SK-N-SH (cell line): Measurements from ENCODE around the gene ATP1A1. TPM values are rescaled to one million over a fixed set of nuclear protein-coding genes. Genes with fewer than 3 reads are reported as not detected.

ENCODE experiments used
- CTCF ChIA-PET: fragments of 300-600, 350-600 bp; formaldehyde crosslinking; extraction: SDS; loops from one replicate; lab custom pipeline; 2021; lab: Yijun Ruan, JAX
- POLR2A ChIA-PET: fragments of 350-600 bp; sonication (Branson Sonifier 250); formaldehyde crosslinking; extraction: SDS; loops from one replicate; lab custom pipeline; 2020; ENCODE audit warnings: antibody characterized with exemption, inconsistent platforms; lab: Yijun Ruan, JAX
- DNase-seq: peaks from one replicate; pipeline ENCODE4 v3.0.0; 2012
- H2AFZ ChIP-seq: fragments of 200-600 bp; sonication (generic); 2 replicates; pipeline ENCODE4 v1.8.1; 2016; ENCODE audit warnings: antibody characterized with exemption, mild to moderate bottlenecking, low read depth
- H3F3A ChIP-seq: fragments of 200-600 bp; sonication (generic); replicated peaks from 2 replicates; pipeline ENCODE3; 2016; ENCODE audit warnings: antibody characterized with exemption, mild to moderate bottlenecking; ENCODE audit not compliant: insufficient read depth
- H3K27ac ChIP-seq, 2 experiments: fragments of 200-500 bp in 1 of 2; fragments of 200-600 bp in 1 of 2; sonication (Bioruptor generic) in 1 of 2; sonication (generic), shearing (Covaris generic) in 1 of 2; 2 replicates each; pipeline versions ENCODE4 v1.5.1 to v1.6.1; 2014 to 2016; ENCODE audit warnings: low read depth in 2 of 2, inconsistent platforms in 1 of 2, low read length in 1 of 2, mild to moderate bottlenecking in 1 of 2, mixed read lengths in 1 of 2
- H3K27me3 ChIP-seq: fragments of 200-600 bp; sonication (generic), shearing (Covaris generic); 2 replicates; pipeline ENCODE4 v1.6.1; 2016; ENCODE audit warnings: mixed run types; ENCODE audit not compliant: insufficient read depth
- H3K36me3 ChIP-seq, 2 experiments: fragments of 200-500 bp in 1 of 2; fragments of 200-600 bp in 1 of 2; sonication (Bioruptor generic) in 1 of 2; sonication (generic) in 1 of 2; replicated peaks in 1 of 2; 2 replicates each; pipeline versions ENCODE3 to v1.5.1; 2014 to 2016; ENCODE audit warnings: low read length in 1 of 2, mild to moderate bottlenecking in 1 of 2; ENCODE audit not compliant: insufficient read depth in 2 of 2, control insufficient read depth in 1 of 2
- H3K4me1 ChIP-seq, 2 experiments: fragments of 200-500 bp in 1 of 2; fragments of 200-600 bp in 1 of 2; sonication (Bioruptor generic) in 1 of 2; sonication (generic), shearing (Covaris generic) in 1 of 2; 2 replicates each; pipeline versions ENCODE4 v1.5.1 to v1.6.1; 2014 to 2016; ENCODE audit warnings: low read depth in 1 of 2, low read length in 1 of 2, mixed run types in 1 of 2; ENCODE audit not compliant: insufficient read depth in 2 of 2, control insufficient read depth in 1 of 2
- H3K4me2 ChIP-seq: fragments of 200-600 bp; sonication (generic), shearing (Covaris generic); 2 replicates; pipeline ENCODE4 v1.6.1; 2017; ENCODE audit warnings: mixed run types
- H3K4me3 ChIP-seq, 2 experiments: fragments of 200-500 bp in 1 of 2; fragments of 200-600 bp in 1 of 2; sonication (Bioruptor generic) in 1 of 2; sonication (generic), shearing (Covaris generic) in 1 of 2; 2 replicates each; pipeline versions ENCODE4 v1.5.1 to v1.8.1; 2014 to 2016; ENCODE audit warnings: low read depth in 2 of 2, inconsistent platforms in 1 of 2, low read length in 1 of 2, mild to moderate bottlenecking in 1 of 2, mixed read lengths in 1 of 2, moderate library complexity in 1 of 2
- H3K79me2 ChIP-seq: fragments of 200-600 bp; sonication (generic); 2 replicates; pipeline ENCODE4 v1.8.1; 2017; ENCODE audit warnings: mild to moderate bottlenecking; ENCODE audit not compliant: insufficient read depth
- H3K9ac ChIP-seq: fragments of 200-600 bp; sonication (generic); 2 replicates; pipeline ENCODE4 v1.6.1; 2017; ENCODE audit warnings: mixed run types
- H3K9me2 ChIP-seq: fragments of 200-600 bp; sonication (generic); 2 replicates; pipeline ENCODE4 v1.6.1; 2017; ENCODE audit warnings: mixed run types
- H3K9me3 ChIP-seq: fragments of 200-600 bp; sonication (generic); 2 replicates; pipeline ENCODE4 v1.6.1; 2017; ENCODE audit warnings: mixed run types, mild to moderate bottlenecking, moderate library complexity
- H4K20me1 ChIP-seq: fragments of 200-600 bp; sonication (generic); 2 replicates; pipeline ENCODE4 v1.6.1; 2017; ENCODE audit warnings: mild to moderate bottlenecking, mixed run types; ENCODE audit not compliant: insufficient read depth
- FOXM1 ChIP-seq: IDR thresholded peaks from 2 replicates; pipeline ENCODE4 v1.4.0; 2012; ENCODE audit warnings: low read depth, mild to moderate bottlenecking
- GABPA ChIP-seq: IDR thresholded peaks from 2 replicates; pipeline ENCODE4 v1.4.0; 2012; ENCODE audit warnings: low read depth, mild to moderate bottlenecking
- MAX ChIP-seq: IDR thresholded peaks from 2 replicates; pipeline ENCODE4 v1.4.0; 2012; ENCODE audit warnings: low read depth
- MEF2A ChIP-seq: IDR thresholded peaks from 2 replicates; pipeline ENCODE4 v1.4.0; 2012; ENCODE audit warnings: low read depth, borderline replicate concordance
- MXI1 ChIP-seq: IDR thresholded peaks from 2 replicates; pipeline ENCODE4 v1.6.1; 2012; ENCODE audit warnings: mild to moderate bottlenecking, low read depth, low read length, improper control_type of control experiment
- NFIC ChIP-seq: IDR thresholded peaks from 2 replicates; pipeline ENCODE4 v1.4.0; 2012; ENCODE audit warnings: borderline replicate concordance
- NRF1 ChIP-seq: IDR thresholded peaks from 2 replicates; pipeline ENCODE4 v1.6.1; 2012; ENCODE audit warnings: low read depth, mild to moderate bottlenecking, low read length
- RAD21 ChIP-seq: IDR thresholded peaks from 2 replicates; pipeline ENCODE4 v1.6.1; 2012; ENCODE audit warnings: mild to moderate bottlenecking, low read length
- RCOR1 ChIP-seq: fragments of 150-350 bp; IDR thresholded peaks from 2 replicates; pipeline ENCODE4 v1.6.1; 2017; ENCODE audit warnings: antibody characterized with exemption, low read length
- REST ChIP-seq: IDR thresholded peaks from 2 replicates; pipeline ENCODE4 v1.6.1; 2012; ENCODE audit warnings: mild to moderate bottlenecking, low read depth, low read length, moderate library complexity
- USF1 ChIP-seq: IDR thresholded peaks from 2 replicates; pipeline ENCODE4 v1.4.0; 2012; ENCODE audit warnings: low read depth, borderline replicate concordance
- YY1 ChIP-seq: IDR thresholded peaks from 2 replicates; pipeline ENCODE4 v1.4.0; 2012; ENCODE audit warnings: low read depth, mild to moderate bottlenecking
- WGBS: methylation state at CpG from one replicate; pipeline ENCODE4 v1.1.6; 2017; ENCODE audit warnings: low lambda C conversion rate; 5-methylcytosine and 5-hydroxymethylcytosine counted together
- polyA plus RNA-seq, 3 experiments: library from polyadenylated mRNA; depleted of rRNA; stranded (reverse); fragments of >200 nt; gene quantifications; 2 replicates each; pipeline ENCODE4 v1.2.3, GENCODE V29; 2012

ATP1A1 gene
- polyA plus RNA-seq, 1 of the 3 experiments (the other 2 are of a cell fraction), result 233 TPM

- Histone ChIP-seq H3K27ac (peak overlapping the region in 1 of 2 experiments; percentile 98; a peak in 3 of 4 replicates), H3K9me3 (no peaks in the 10 kb centered on the region), H3K4me1 (peaks cover 46 to 61% of the 10 kb centered on the region in 2 experiments), H3K4me3 (no peak overlapping the region), H3K27me3 (no peaks in the 10 kb centered on the region), H3K9me2 (no peaks in the 10 kb centered on the region), H3K4me2 (no peak overlapping the region), H2AFZ (no peak overlapping the region), H3K36me3 (peaks cover 4% of the 10 kb centered on the region in 2 experiments), H3K79me2 (peaks cover 95% of the 10 kb centered on the region), H3K9ac (peak overlapping the region; percentile 84; the same call in 1 of the 2 replicates), H4K20me1 (peaks cover 41% of the 10 kb centered on the region), H3F3A (peaks cover 30% of the 10 kb centered on the region)
- no peak for DNase-seq
- TF ChIP-seq NFIC, result no peak
- TF ChIP-seq GABPA, result no peak
- TF ChIP-seq MAX, result no peak
- TF ChIP-seq RCOR1, result no peak
- no peak for TF ChIP-seq USF1
- no peak for TF ChIP-seq YY1
- no peak for TF ChIP-seq MEF2A
- CTCF ChIA-PET, result no interaction called here
- POLR2A ChIA-PET, result no interaction called here
- WGBS, result 86% methylated on average over 2 of the region's 2 CpGs
Observed at GRCh38 chr1:116379057-116379630, 6.1 kb downstream of the ATP1A1 start.

GRCh38 chr1:116379674-116380498 is 6.8 kb downstream of the ATP1A1 start:
- CTCF ChIA-PET, result no interaction called here

More at GRCh38 chr1:116379674-116380498, 6.8 kb downstream of the ATP1A1 start:
- H3K9me3 ChIP-seq, result no peaks in the 10 kb centered on the region
- no peaks in the 10 kb centered on the region for H3K27me3 ChIP-seq
- peaks cover 30% of the 10 kb centered on the region for H3F3A ChIP-seq
- no peak overlapping the region for H3K4me2 ChIP-seq
- peak overlapping the region in 1 of 2 experiments; percentile 98; a peak in 1 of 4 replicates for H3K27ac ChIP-seq
- peaks cover 11 to 12% of the 10 kb centered on the region in 2 experiments for H3K36me3 ChIP-seq
- no peak for DNase-seq
- H3K4me3 ChIP-seq, result no peak overlapping the region
- H3K9ac ChIP-seq, result no peak overlapping the region
- TF ChIP-seq RAD21 (no peak), MXI1 (no peak), NRF1 (no peak), YY1 (no peak), FOXM1 (no peak), REST (no peak)
- WGBS, result 98% methylated on average over 6 of the region's 6 CpGs
- peaks cover 38% of the 10 kb centered on the region for H4K20me1 ChIP-seq
- peaks cover 95% of the 10 kb centered on the region for H3K79me2 ChIP-seq
- H3K9me2 ChIP-seq, result no peaks in the 10 kb centered on the region
- peaks cover 39 to 61% of the 10 kb centered on the region in 2 experiments for H3K4me1 ChIP-seq
- no peak overlapping the region for H2AFZ ChIP-seq
- POLR2A ChIA-PET, result no interaction called here
